22Rv1 (cell line): ENCODE measurements around the gene SSTR3.

Experiments
- H3K27ac ChIP-seq: fragments of 450-650 bp; 2 replicates; pipeline ENCODE4 v1.5.1; 2017
- ZFX ChIP-seq: fragments of 450-650 bp; IDR thresholded peaks from 2 replicates; pipeline ENCODE4 v1.6.1; 2017; ENCODE audit warnings: antibody characterized with exemption, borderline replicate concordance
- TF ChIP-seq, protein P1 (sequence below): fragments of 450-650 bp; IDR thresholded peaks from 2 replicates; pipeline ENCODE4 v1.5.1; 2017; ENCODE audit warnings: mild to moderate bottlenecking

SSTR3 gene

GRCh38 chr22:37163096-37163489 is 49.2 kb downstream of the SSTR3 start:
- no peak overlapping the region for H3K27ac ChIP-seq
- TF ChIP-seq, protein P1, sequence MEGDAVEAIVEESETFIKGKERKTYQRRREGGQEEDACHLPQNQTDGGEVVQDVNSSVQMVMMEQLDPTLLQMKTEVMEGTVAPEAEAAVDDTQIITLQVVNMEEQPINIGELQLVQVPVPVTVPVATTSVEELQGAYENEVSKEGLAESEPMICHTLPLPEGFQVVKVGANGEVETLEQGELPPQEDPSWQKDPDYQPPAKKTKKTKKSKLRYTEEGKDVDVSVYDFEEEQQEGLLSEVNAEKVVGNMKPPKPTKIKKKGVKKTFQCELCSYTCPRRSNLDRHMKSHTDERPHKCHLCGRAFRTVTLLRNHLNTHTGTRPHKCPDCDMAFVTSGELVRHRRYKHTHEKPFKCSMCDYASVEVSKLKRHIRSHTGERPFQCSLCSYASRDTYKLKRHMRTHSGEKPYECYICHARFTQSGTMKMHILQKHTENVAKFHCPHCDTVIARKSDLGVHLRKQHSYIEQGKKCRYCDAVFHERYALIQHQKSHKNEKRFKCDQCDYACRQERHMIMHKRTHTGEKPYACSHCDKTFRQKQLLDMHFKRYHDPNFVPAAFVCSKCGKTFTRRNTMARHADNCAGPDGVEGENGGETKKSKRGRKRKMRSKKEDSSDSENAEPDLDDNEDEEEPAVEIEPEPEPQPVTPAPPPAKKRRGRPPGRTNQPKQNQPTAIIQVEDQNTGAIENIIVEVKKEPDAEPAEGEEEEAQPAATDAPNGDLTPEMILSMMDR = no peak
- no peak for TF ChIP-seq ZFX

DNA sequence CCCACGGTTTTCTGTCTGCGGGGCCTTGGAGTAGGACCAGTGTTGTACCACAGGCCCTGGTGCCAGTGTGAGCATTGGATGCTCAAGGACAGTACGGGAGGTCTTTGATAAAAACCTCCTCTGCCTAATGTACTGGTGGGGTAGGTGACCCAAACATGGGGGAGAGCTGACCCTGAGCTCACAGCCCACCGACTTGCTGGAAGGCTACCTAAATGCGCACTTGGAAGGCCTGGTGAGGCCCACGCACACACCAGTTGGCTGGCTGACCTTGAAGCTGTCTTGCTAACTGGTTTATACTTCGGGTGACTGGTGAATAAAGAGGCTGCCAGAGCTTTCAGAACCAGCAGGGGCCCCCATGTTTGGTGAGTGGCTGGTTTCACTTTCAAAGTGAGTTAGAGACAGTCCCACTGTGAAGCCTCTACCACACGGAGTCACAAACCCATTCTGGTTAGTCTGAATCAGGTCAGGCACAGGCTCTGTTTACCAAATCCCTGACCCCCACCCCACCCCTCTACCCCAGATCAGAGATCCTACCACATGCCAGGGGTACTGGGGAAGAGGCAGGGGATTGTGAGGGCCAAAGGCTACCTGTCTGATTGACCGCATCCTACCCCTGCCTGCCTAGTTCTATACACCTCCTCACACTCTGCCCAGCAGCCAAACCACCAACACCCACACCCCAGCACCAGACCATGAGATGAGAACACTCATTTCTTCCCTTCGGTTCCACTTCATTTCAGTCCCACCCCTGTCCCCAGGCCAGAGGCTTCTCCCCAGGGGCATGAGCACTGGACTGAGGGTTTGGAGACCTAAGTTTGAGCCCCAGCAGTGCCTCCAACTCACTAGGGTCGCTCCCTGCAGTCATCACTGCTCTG is 49.8 kb downstream of the SSTR3 start:
- TF ChIP-seq ZFX = no peak
- TF ChIP-seq, protein P1 = no peak
- no peak overlapping the region for H3K27ac ChIP-seq

- TF ChIP-seq, protein P1 = no peak
- no peak for TF ChIP-seq ZFX
- H3K27ac ChIP-seq = no peak overlapping the region
Measured at GRCh38 chr22:37161443-37161842, 50.8 kb downstream of the SSTR3 start.

DNA sequence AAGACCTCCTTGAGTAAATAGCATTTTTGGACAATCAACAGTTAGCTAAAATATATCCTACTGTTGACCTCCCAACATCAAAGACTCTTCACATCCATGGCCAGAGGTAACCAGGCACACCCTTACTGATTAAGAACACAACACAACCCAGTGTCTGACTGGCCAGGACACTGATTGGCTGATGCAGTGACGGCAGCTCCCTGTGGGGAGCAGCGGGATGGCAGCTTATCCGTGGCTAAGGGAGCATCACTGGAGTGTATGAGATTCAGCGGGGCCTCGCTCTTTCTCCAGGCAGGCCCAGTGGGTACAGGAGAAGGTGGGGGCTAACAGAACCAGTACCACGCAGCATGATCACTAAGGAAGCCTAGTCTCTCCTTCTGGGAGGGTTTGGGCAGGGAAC is 52.2 kb downstream of the SSTR3 start:
- H3K27ac ChIP-seq = no peak overlapping the region
- TF ChIP-seq, protein P1 = no peak
- TF ChIP-seq ZFX = no peak

GRCh38 chr22:37158963-37159290 is 53.4 kb downstream of the SSTR3 start:
- TF ChIP-seq, protein P1 = no peak
- no peak for TF ChIP-seq ZFX
- H3K27ac ChIP-seq = no peak overlapping the region

DNA sequence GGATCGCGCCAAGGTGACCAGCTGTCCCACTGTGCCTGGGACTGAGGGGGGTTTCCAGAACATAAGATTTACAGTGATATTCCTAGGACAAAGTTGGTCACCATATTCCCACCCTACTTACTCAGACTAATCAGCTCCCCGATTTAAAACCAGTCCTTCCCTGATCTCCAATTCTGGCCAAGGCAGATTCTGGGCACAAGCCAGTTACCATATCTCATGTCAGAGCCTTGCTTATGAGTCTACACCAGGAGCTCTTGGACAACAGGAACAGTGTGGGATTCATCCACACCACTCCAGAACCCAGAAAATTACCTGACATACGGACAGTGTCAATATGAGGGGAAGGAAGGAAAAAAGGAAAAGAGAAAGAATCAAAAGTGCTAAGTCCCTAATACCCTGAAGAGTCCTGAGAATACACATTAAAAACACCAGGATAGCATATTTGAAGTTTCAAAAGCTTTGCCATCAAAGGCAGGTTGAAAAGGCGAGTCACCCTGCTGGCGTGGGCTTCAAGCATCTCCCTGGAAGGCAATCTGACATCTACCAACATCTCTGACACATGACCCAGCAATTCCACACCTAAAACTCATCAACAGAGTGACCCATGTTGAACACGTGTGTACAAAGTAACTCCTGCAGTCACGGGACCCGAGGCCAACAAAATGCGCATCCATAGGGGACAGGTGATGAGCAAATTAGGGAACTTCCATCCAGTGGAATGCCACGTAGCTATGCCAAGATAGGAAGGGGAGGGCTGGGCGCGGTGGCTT is 54.6 kb downstream of the SSTR3 start:
- no peak overlapping the region for H3K27ac ChIP-seq

More for the DNA sequence above, 54.6 kb downstream of the SSTR3 start:
- no peak for TF ChIP-seq ZFX
- TF ChIP-seq, protein P1 = no peak
